Measurements from ENCODE around the gene ABCG8.

ABCG8 gene

DNA sequence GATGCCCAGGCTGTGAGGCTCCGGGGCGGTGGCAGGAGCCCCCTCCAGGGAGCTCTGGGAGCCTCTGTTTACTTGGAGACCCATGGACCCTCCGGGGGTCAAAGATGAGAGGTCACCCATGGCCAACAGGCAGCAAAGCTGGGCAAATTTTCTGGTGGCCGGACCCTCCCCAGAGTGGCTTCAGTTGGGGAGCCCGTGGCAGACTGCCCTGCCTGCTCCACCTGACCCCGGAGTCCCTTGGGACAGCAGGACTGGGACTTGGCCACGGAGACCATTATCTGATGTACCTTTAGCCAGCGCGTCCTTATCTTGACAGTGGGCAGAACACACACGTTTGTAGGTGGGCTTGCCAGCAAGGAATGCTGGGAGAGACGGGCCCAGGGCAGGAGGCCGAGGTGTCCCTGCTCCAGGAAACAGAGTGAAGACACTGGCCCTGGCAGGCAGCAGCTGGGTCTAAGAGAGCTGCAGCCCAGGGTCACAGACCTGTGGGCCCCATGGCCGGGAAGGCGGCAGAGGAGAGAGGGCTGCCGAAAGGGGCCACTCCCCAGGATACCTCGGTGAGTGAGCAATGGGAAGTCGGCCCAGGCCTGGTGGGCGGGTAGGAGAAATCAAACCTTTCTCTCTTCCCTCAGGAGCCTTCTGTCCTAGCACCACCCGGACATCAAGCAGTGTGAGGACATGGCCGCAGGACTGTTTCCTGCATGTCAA, at the start of gene ABCG8, which contains the start of gene ABCG5:
Gene ABCG8 (plus strand): TSS at position 412 of the 708 bp plus-strand sequence. CDS start 83 bp downstream, at position 495.
Gene ABCG5 (minus strand): TSS at position 280 of the 708 bp plus-strand sequence. CDS start 160 bp downstream, at position 120.
- TF ChIP-seq CTCF (conservative IDR thresholded peaks at IDR 0.05) (no peak), ZFX (IDR thresholded peaks at IDR 0.05) (no peak)
- H3K27ac ChIP-seq = no peak within 1 kb of the TSS

- TF ChIP-seq CTCF (conservative IDR thresholded peaks at IDR 0.05) (no peak), ZFX (IDR thresholded peaks at IDR 0.05) (no peak)
- H3K27ac ChIP-seq = no peak overlapping the region
Observed at GRCh38 chr2:43790147-43790546, 48.6 kb upstream of the ABCG8 start.

DNA sequence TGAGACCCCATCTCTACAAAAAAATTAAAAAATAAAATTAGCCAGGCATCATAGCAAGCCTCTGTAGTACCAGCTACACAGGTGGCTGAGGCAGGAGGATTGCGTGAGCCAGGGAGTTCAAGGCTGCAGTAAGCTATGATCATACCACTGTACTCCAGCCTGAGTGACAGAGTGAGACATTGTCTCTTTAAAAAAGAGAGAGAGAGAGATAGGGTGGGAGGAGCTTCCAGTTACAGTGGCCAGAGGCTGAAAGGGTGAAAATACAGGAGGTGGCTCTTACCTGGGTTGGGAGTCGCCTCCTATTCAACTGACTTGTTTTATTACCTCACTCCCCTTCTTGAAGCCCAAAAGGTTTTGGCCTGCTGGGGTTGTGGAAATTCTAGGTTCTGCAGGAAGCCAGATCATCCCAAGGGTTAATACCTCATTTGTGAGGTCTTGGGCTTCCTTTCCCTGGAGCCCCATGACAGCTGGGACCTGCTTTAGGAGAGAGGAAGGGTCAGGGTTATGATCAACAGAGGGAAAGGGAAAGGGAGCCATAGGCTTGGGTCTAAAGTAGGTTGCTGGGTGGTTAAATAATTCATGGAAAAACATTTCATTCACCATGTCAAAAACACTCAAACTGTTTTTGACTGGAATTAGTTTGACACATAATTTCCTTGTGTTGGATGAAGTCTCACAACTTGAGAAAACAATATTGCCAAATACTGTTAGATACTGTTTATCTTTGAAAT, 47.6 kb upstream of the ABCG8 start:
- no peak overlapping the region for H3K27ac ChIP-seq
- no peak for TF ChIP-seq CTCF (conservative IDR thresholded peaks at IDR 0.05)
- no peak for TF ChIP-seq ZFX (IDR thresholded peaks at IDR 0.05)

- no peak for TF ChIP-seq CTCF (conservative IDR thresholded peaks at IDR 0.05)
- TF ChIP-seq ZFX (IDR thresholded peaks at IDR 0.05) = no peak
- no peak overlapping the region for H3K27ac ChIP-seq
Observed at GRCh38 chr2:43792653-43793052, 46.1 kb upstream of the ABCG8 start.

- no peak for TF ChIP-seq CTCF (conservative IDR thresholded peaks at IDR 0.05)
- no peak for TF ChIP-seq ZFX (IDR thresholded peaks at IDR 0.05)
- no peak overlapping the region for H3K27ac ChIP-seq
Observed at GRCh38 chr2:43794956-43795355, 43.8 kb upstream of the ABCG8 start.

GRCh38 chr2:43796206-43796605, 42.6 kb upstream of the ABCG8 start:
- TF ChIP-seq ZFX (IDR thresholded peaks at IDR 0.05) (no peak), CTCF (conservative IDR thresholded peaks at IDR 0.05) (no peak)
- H3K27ac ChIP-seq = no peak overlapping the region

- TF ChIP-seq CTCF (conservative IDR thresholded peaks at IDR 0.05) (peak; percentile 44), ZFX (IDR thresholded peaks at IDR 0.05) (no peak)
- H3K27ac ChIP-seq = no peak overlapping the region
Observed at GRCh38 chr2:43798300-43798699, 40.5 kb upstream of the ABCG8 start.

Measured in C4-2B (cell line).